Hematopoietic multipotent progenitor cell treated with erythropoietin and hydrocortisone succinate and interleukin-3 and kit ligand, for 8 days (in vitro differentiated cells): ENCODE data around the gene PHF8.

Source experiments
- DNase-seq: peaks from one replicate; pipeline ENCODE4 v3.0.0-alpha.2; 2015

The PHF8 gene

DNA sequence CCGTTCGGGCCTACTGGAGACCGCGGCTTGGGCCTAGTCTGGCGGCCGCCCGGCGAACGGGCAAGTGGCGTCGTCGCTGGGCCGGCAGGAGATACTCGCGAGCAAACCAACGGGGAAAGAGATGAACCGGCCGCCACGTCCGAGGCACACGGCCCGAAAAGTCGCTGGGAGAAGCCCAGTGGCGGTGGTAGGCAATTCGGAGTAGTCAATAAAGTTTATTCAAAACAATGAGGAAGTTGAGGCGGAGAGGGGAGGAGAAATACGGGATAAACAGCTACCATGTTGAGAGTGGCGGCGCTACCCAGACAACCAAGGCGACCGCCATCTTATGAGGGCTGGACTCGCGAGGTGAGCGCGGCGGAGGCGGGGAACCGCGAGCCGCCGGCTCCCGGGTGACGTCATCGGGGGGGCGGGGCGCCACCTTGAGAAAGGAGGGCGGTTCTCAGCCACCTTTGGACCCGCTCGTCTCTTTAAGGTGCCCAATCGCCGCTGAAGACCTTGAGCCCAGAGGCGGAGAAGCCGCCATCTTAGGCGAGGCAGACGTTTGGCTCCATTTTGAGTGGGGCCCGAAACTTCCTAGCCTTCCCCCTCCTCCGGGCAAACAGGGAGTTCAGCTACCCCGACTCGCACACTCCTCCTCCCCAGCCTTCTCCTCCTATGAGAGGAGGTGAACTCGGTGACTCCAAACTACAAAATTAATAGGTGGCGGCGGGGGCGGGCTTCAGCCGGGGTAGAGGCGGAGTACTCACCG lies at the start of gene PHF8:
Gene PHF8 (minus strand): TSS at position 348 of the 751 bp plus-strand sequence. CDS start 1,745 bp downstream, outside the sequence.
- peak; percentile 94 for DNase-seq

DNA sequence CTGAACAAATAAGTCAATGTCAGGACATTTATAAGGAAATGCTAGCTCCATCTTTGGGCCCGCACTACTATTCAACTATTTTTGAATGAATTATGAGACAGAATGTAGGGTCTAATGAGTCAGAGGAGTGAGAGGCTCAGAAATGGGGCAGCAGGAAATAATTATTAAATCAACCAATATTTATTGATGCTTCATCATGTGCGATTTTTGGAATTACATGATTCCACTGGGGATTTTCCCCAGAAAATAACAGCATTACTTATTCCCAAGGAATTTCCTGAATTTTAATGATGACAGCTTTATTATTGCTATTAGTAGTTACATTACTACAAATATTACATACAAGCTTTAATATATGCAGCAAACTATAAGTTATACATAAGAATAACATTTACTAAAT lies 49.3 kb upstream of the PHF8 start:
- no peak for DNase-seq

DNA sequence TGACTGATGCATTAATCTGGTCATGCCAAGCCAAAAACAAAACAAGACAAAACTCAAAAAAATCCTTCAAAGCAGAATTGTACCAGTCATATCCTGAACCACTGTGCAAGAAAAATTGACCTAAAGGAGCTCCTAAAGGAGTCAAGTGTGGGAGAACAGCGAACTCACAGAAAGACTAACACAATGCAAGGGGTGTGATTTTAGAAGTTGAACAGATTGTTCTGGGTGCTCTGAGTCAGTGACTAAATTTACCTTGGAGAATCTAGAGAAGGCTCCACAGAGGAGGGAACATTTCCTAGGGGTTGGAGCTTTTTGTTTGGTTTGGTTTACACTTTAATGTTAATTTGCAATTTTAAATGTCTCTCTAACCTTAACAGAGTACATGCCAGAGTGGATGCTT lies 48.9 kb upstream of the PHF8 start:
- DNase-seq, result no peak

DNA sequence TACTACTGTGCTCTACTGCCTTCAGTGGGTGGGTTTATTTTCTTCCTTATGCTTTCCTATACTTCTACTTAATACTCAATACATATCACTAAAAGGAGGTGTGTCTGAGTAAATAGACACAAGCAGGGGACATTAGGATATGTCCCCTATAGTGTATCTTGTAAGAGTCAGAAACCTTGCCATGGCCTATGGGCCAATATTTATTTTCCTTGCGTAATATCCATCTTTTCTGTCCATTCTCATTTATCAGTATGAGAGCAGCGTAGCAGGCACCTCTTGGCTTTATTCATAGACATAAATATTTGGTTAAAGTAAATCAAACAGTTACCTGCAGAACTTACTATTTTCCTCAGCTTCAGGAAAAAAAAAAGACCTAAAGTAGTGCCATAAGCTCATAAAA lies 46.6 kb upstream of the PHF8 start:
- no peak for DNase-seq

DNA sequence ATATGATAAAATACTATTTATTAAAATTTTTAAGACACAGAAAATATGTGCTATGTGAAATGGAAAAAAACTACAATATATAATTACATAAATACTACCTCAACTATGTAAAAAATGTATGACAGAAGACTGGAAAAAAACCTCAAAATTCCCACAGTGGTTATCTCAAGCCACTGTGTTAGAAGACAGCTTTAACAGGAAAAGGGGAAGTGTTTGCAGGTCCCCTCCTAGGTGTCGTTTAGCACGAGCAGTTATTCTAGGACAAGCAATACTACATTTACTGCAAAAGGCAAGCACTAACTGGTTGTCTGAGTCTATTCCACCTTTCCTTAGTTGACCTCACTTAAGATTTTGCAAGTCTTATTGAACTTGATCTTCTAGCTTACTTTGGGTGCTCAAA lies 44.9 kb upstream of the PHF8 start:
- no peak for DNase-seq

DNA sequence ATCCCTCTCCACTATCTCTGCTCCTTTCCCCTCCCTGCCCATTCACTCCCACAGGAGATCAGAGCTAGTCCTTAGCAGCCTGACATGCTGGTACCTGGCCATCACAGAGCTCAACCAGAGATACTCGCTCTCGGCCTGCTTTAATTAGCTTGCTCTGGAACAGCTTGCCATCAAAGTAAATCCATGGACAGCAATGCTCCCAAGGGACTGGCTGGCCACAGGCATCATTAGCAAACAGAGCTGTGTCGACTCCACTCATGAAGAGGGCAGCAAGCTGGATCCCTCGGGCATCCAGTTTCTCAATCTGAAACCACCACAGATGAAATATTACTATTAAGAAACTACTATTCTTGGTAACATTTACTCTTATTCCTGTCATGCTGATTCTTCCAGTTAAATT lies 43.4 kb upstream of the PHF8 start:
- no peak for DNase-seq

DNA sequence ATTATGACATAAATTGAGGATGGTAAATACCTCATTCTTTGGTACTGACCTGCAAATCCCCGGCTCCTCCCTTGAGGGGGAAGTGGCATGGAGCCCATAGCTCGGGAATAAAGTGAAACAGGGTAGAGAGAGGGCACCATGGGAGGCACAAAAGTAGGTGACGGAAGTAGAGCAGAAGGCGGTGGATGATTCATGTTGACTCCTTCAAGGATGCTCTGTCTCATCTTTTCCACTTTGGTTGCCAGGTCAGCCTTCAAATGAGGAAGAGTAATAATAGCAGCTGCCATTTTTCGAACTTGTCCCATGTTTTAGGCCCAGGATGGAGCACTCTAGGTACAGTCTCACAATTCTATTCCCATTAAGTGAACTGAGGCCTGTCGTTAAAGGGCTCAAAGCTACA lies 41.4 kb upstream of the PHF8 start:
- DNase-seq, result no peak

DNA sequence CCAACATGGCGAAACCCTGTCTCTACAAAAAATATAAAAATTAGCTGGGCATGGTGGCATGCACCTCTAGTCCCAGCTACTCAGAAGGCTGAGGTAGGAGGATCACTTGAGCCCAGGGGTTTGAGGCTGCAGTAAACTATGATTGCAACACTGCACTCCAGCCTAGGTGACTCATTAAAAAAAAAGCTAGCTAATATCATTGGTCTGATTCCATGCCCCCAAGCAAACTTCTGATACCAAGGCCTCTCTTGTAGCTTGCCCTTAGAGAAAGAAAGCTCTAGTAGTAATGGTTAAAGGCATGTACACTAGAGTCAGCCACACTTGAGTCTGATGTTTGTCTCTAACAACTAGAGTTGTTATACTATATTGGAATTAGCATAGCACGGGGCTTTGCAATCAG lies 32.6 kb upstream of the PHF8 start:
- no peak for DNase-seq

DNA sequence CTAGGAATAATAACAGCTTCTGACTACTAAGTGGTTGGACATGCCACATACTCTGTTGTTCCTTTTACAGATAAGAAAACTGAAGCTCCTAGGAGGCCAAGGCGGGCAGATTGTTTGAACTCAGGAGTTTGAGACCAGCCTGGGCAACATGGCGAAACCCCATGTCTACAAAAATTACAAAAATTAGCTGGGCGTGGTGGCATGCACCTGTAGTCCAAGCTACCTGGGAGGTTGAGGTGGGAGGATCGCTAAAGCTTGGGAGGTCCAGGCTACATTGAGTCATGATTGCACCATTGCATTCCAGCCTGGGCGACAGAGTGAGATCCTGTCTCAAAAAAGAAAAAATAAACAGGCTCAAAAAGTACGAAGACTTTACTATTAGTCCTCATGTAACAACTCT lies 30.6 kb upstream of the PHF8 start:
- no peak for DNase-seq

DNA sequence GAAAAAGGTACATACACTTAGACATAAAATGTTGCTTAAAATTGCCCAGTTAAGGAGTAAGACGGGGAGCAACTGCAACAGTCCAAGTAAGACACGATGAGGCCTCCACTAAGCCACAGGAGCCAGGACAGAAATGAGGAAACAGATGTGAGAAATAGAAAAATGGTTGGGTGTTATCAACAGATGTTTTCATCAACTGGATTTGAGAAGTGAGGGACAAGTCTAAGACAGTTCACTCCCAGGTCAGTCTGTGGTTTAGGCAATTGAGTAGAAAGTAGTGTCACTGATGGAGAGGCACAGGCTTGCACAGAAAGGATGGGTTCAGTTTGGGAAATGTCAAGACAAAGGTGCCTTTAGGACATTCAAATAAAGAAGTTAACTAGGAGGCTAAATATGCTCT lies 23.5 kb upstream of the PHF8 start:
- no peak for DNase-seq

DNA sequence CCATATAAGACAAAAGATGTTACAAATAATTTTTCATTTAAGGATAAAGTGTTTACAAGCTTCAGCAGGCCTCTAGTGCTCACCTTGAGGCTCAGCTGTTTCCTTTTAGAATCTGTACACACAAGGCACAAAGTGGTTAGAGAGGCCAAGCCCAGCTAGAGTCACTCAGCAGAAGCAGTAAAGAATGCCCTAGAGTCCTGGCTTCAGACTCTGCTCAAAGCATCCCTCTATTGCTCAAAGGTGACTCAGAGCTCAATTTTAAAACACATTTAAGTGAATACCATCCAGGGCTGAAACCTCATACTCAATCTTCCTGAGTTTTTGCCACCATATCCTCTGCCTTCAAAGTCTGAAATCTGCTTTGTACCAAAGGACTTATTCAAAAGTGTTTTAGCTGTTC lies 22.6 kb upstream of the PHF8 start:
- DNase-seq, result no peak

DNA sequence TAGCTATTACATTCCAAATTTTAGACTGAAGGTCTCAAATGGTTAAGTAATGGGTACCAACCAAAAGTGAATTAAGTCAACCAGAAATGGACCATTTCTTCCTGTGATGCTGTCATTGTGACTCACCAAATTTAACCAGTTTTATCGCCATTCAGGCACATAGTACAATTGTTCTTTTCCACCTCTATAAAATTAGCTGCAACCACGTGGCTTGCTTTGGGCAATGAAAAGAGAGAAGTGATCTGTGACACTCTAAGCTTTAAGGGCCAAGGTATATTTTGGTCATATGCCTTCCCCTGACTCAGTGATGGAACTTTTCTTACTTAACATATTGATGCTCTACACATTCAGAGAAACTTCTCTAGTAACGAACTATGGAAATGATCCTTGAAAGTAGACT lies 20.3 kb upstream of the PHF8 start:
- no peak for DNase-seq

DNA sequence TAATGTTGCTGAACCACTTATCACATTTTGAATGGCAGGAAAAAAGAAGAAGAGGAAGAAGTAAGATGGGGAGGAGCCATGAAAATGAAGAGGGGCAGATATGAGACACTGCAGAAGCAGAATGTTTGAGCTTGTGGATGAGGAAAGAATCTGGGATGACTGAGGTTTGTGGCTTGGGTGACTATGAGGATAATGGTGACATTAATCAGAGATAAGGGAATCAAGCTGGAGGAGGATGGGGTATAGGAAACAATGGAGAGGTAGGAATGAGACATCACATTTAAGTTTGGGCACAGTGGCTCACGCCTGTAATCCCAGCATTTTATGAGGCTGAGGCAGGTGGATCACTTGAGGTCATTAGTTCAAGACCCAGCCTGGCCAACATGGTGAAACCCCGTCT lies 19.1 kb upstream of the PHF8 start:
- no peak for DNase-seq

DNA sequence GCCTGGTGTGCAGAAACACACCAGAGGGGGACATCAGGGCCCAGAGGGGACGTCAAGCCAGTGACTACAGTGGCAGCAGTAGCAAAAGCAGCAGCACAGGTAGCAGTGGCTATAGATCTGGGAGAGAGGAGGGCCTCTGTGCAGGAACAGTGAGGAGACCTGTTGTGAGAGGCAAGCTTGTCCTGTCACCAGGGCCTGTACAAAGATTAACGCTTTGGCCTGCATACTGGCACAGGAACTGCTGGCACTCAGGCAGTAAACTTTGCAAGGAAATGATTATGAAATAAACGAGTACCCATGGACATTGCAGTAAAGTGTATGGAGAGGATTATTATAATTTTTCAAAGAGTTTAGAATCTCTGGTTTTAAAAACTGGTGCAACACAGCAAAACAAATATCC lies 5.5 kb upstream of the PHF8 start:
- DNase-seq, result no peak

DNA sequence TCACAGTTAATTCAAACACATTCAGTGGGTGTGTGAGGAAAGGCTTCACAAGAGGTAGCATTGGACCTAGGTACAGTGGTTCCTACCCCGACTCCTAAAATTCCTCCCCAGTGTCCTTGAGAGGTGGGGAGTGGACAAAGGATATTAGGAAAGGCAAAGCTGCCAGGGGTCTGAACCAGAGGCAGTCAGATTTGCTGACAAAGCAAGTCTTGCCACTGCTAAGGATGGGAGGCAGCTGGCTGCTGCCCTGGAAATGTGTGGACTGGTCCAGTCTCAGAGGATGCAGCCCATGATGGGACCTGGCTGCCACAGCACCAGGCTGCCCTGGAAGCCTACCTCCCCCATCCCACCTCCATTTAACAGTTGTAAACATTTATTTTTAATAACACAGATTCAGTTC lies 4.1 kb upstream of the PHF8 start:
- DNase-seq, result no peak

DNA sequence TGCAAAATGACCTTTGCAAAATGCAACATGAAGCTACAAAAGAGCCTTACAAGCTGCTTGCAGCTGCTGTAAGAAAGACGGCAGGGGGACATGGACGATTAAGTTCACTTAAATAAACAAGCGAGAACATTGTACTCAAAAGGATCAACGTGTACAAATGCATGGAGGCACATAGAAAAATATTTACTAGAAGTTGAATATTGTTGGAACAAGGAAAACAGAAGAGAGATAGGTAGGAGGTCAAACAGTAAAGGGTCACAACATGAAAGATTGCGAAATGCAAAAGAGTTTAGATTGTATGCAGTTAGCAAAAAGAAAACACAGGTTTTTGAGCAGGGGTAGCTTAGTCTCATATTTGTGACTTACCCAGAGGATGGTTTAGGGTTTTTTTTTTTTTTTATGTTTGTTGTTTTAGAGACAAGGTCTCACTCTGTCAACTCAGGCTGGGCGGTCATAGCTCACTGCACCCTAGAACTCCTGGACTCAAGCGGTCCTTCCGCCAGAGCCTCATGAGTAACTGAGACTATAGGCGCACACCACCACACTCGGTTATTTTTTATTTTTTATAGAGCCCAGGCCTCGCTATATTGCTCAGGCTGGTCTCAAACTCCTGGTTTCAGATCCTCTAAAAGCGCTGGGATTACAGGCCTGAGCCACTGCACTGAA lies 1.4 kb upstream of the PHF8 start:
- DNase-seq, result no peak

DNA sequence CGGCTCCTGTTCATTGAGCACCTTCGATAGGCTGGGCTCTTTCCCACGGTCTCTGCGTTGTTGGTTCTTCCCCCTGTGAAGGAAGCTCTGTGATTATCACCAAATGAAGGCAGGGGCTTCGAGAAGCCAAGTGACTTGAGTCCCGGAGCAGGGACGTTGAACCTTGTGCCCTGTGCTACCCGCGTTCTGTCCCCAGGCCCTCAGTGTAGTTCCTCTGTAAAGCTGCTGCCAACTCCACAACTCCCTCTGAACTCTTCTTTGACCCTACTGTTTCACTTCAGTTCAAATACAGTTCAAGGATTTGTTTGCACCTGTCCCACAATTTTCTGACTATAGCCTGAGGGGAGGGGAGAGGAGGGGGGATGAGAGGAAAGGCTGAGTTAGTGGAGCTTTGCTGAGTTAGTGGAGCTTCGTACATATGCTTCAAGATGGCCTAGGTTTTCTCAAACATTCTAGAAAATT lies 635 bp upstream of the PHF8 start:
- DNase-seq, result no peak

DNA sequence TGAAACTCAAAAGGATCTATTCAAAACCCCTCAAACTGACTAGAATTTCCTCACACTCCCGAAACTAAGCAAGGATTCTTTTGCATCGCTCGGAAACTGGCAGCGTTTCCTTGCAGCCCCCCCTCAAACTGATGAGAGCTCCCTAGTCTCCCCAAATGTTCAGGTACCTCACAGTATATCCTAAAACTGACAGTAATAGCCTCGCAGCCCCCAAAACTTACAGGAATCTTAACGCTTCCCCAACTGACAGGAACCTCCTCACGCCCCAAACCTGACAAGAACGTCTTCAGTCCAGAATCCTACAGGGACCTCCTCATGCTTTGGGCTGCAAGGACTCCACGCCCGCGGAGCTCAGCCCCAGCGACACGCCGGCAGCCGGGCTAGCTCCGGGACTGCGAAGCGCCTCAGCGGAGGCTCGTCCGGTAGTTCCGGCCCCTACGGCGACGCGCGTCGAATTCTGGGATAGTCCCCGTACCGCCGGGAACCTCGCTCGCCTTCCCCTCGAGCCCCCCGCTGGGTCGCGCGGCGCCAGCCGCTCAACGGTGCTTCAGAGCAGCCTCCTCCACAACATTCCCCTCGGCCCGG lies 640 bp downstream of the PHF8 start:
- peak; percentile 24 for DNase-seq

DNA sequence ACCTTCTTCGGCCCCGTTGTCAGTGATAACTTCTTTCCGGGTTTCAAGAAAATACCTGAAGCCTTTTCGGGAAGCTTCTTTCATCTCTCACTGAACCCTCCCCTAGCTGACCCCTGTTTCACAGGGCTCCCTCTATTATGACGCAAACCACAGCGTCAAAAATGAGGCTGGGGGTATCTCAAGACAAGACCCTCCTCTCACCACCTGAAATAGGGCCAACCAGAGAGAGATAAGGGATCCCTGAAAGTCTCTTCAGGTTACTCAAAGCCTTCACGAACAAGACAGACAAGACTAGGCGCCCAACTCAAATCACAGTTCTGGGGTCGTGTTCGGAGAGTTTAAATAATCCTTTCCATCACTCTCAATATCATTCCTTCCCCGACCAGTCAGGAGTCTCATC lies 1.2 kb downstream of the PHF8 start:
- DNase-seq, result no peak

DNA sequence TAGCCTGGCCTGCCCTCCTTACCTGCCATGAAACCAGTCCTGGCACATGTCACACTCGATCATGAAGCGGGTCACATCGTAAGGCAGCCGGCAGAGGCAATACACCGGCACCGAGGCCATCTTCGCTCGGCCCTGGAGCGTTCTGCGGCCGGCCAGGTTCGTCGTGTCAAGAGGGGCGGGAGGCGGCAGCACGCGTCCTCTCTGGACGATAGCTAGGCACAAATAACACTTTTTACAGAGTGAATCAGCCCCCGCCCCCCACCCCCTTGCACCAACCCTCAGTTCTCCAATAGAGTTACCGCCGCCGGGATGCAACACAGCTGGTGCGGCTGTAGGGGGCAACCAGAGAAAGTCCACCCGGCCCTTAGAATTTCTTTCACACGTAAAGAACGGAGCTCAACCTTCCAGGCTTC lies 1.7 kb downstream of the PHF8 start:
- DNase-seq, result peak; percentile 60

DNA sequence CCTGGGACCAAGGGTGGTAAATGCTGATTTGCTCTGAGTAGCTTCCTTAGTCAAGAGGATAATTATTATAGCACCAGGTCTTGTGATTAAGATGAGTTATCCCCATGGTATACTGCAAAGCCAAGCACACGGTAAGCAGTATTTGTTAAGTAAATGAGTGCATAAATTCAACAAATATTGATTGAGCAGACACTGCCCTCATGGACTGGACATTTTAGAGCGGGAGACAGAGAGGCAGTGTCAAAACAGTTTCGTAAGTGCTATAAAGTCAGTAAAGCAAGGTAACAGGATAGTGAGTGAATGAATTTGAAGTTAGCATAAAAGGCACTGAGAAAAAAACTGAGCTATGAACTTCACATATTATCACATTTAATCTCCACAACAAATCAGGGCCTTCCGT lies 13.9 kb downstream of the PHF8 start:
- no peak for DNase-seq

DNA sequence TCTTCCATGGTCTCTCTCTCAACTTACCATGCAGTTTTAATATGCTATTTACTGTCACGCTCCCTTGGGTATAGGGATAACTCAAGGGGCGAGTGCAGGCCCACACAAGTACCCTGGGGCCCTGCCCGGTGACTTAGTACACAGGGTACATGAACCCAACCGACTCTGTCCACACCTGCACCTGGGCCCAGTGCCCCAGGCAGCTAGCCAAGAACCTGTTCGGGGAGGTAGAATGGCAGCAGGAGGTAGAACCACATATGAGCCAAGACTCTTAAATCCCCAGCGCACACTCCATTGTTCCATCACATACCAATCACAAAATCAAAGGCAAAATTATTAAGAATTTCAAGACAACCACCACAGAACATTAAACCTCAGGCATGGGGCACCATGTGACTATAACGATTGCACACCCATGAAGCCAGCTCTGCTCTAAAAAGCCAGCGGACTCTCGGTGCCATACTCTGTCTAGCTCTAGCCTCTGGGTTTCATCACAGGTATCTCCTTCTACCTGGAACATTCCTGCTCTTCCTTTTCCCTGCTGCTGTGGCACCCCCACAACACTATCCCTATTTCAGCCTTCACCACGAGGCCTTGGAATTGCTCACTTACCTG lies 14.6 kb downstream of the PHF8 start:
- no peak for DNase-seq

DNA sequence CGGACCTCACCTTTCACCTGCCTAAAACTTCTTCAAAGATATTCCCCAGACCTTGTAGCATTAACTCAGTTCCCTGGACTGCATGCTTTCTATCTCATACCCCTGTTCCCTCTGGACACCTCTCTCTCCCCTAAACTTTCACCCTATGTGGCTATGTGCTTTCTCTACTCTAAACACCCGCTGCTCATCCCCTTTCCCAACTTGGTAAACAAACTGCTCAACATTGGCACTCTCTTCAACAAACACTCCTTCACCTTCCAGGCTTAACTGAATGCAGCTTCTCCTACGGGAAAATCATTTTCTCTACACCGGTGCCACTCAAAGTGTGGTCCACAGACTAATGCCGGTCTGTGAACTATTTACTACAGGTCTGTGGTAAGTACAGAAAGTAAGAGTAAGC lies 19.9 kb downstream of the PHF8 start:
- DNase-seq, result no peak
